Osteocyte (in vitro differentiated cells): ENCODE measurements around the gene ROCK2. TPM values are rescaled to one million over a fixed set of nuclear protein-coding genes. Genes with fewer than 3 reads are reported as not detected.
A peak's percentile ranks its signal among the peaks of the same experiment; 100 is the strongest.

ENCODE experiments used
- DNase-seq: peaks from one replicate; pipeline ENCODE4 v3.0.0; 2021; ENCODE audit warnings: mixed read lengths; ENCODE audit not compliant: unreplicated experiment; ENCODE audit errors: extremely low spot score
- H3K27ac Mint-ChIP-seq: one replicate; pipeline ENCODE4 v1.8.0; 2021; ENCODE audit warnings: mild to moderate bottlenecking, mixed read lengths; ENCODE audit not compliant: unreplicated experiment
- H3K27me3 Mint-ChIP-seq: one replicate; pipeline ENCODE4 v1.8.0; 2021; ENCODE audit warnings: mixed read lengths; ENCODE audit not compliant: unreplicated experiment
- H3K36me3 Mint-ChIP-seq: one replicate; pipeline ENCODE4 v1.8.0; 2021; ENCODE audit warnings: mixed read lengths; ENCODE audit not compliant: unreplicated experiment
- H3K4me1 Mint-ChIP-seq: one replicate; pipeline ENCODE4 v1.8.0; 2021; ENCODE audit warnings: mixed read lengths; ENCODE audit not compliant: unreplicated experiment
- H3K4me3 Mint-ChIP-seq: one replicate; pipeline ENCODE4 v1.8.0; 2021; ENCODE audit warnings: mild to moderate bottlenecking, moderate library complexity, mixed read lengths; ENCODE audit not compliant: unreplicated experiment
- H3K9me3 Mint-ChIP-seq: one replicate; pipeline ENCODE4 v1.8.0; 2021; ENCODE audit warnings: mixed read lengths; ENCODE audit not compliant: unreplicated experiment
- total RNA-seq: library from RNA; stranded (reverse); gene quantifications from 2 replicates; pipeline ENCODE4 v1.2.1, GENCODE V29; 2021
- TF ChIP-seq, protein P1 (sequence below): fragments of 200-600 bp; sonication (generic); IDR thresholded peaks from 2 replicates; pipeline ENCODE4 v1.5.0; 2021; ENCODE audit warnings: antibody characterized with exemption, mild to moderate bottlenecking, moderate library complexity

The ROCK2 gene
- total RNA-seq, 1 donor from 2014 or later, result 56.4 TPM

DNA sequence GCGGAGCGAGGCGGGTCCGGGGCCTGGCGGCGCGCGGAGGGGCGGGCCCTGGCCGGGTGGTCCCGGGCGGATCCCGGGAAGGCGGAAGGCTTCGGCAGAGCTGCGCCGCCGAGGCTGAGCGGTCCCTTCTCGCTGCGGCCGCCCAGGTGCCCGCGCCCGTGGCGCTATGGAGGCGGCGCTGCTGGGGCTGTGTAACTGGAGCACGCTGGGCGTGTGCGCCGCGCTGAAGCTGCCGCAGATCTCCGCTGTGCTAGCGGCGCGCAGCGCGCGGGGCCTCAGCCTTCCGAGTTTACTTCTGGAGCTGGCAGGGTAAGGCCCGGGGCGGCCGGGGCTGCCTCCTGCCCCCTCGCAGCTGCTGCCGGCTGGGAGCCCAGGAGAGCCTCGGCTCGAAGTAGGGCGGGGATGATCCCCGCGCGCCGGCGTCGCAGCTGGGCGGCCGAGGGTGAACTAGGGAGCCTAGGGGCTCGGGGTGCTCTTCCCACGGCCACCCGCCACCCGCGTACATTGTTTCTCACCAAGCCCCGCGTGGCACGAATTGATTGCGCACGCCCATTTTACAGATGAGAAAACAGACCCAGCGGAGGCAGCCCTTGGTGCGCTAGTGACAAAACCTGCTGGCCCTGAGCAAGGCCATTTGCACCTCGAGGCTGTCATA lies 188.9 kb downstream of the ROCK2 start, which contains the start of gene SLC66A3:
TSS of gene SLC66A3 (plus strand) at position 87 of the 655 bp plus-strand sequence. CDS start at position 167, 80 bp downstream.
- Mint-ChIP-seq H3K4me3 (peak within 1 kb of the TSS; percentile 71), H3K27me3 (no peaks in the 10 kb centered on the region), H3K27ac (peak within 1 kb of the TSS; percentile 91), H3K36me3 (no peaks in the 10 kb centered on the region), H3K9me3 (no peaks in the 10 kb centered on the region), H3K4me1 (peaks cover 19% of the 10 kb centered on the region)
- no peak for DNase-seq
- TF ChIP-seq, protein P1, sequence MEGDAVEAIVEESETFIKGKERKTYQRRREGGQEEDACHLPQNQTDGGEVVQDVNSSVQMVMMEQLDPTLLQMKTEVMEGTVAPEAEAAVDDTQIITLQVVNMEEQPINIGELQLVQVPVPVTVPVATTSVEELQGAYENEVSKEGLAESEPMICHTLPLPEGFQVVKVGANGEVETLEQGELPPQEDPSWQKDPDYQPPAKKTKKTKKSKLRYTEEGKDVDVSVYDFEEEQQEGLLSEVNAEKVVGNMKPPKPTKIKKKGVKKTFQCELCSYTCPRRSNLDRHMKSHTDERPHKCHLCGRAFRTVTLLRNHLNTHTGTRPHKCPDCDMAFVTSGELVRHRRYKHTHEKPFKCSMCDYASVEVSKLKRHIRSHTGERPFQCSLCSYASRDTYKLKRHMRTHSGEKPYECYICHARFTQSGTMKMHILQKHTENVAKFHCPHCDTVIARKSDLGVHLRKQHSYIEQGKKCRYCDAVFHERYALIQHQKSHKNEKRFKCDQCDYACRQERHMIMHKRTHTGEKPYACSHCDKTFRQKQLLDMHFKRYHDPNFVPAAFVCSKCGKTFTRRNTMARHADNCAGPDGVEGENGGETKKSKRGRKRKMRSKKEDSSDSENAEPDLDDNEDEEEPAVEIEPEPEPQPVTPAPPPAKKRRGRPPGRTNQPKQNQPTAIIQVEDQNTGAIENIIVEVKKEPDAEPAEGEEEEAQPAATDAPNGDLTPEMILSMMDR, result no peak

DNA sequence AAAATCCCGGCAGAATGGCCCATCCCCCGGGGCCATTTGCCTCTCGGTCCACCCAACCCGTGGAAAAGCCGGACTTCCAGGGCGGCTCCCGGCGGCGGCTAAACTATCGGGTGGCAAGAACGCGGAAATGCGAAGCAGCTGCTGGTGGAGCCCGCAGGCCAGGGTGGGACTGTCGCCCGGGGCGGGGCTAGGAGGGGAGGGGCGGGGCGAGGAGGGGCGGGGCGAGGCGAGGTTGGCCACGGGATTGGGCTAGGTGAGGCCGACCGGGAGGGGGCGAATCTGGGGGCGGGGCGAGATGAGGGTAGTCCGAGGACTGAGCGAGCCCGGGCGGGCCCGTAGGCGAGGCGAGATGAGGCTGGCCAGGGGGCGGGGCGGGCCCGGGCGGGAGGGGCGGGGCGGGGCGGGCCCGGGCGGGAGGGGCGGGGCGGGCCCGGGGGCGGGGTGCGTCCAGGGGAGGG lies 189.5 kb downstream of the ROCK2 start:
- Mint-ChIP-seq H3K9me3 (no peaks in the 10 kb centered on the region), H3K27me3 (no peaks in the 10 kb centered on the region), H3K4me1 (peaks cover 18% of the 10 kb centered on the region), H3K36me3 (no peaks in the 10 kb centered on the region), H3K27ac (peak overlapping the region; percentile 91), H3K4me3 (peak overlapping the region; percentile 71)
- TF ChIP-seq, protein P1, result no peak
- peak; percentile 99 for DNase-seq

DNA sequence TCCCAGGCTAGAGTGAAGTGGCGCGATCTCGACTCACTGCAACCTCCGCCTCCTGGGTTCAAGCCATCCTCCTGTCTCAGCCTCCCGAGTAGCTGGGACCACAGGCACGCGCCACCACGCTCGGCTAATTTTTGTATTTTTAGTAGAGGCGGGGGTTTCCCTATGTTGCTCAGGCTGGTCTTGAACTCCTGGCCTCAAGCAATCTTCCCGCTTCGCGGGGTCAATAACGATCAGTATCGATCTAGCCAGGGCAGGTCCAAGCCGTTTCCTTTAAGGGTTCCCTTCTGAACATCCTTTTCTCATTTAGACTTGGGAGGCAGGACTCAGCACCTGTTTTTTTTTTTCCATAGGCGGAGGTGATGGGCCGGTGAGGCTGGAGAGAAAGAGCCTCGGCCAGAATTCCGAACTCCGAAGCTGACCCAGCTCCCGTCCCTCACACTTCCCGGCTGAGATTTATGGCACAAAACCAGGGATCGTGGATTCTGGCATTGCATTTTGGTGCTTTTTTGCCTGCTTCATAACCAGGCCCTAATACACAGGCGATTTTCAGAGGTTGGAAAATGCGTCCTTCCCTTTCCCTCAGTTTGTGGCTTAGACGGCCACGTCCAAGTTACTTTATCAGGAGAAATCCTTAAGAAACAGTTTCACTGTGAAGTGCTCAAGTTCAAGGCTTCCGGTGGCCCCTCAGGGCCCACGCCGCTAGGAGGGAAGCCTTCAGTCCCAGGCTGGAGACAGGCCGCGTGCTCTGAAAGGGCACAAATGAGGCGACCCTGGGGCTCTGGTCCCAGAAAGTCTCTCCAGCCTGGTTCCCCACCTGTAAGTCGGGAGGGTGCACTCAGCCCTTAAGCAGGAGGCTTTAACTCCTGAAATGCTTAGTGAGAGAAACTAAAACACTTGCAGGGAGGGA lies 190.2 kb downstream of the ROCK2 start:
- Mint-ChIP-seq H3K4me3 (peak overlapping the region; percentile 71), H3K27me3 (no peaks in the 10 kb centered on the region), H3K4me1 (peaks cover 17% of the 10 kb centered on the region), H3K9me3 (no peaks in the 10 kb centered on the region), H3K27ac (peak overlapping the region; percentile 91), H3K36me3 (no peaks in the 10 kb centered on the region)
- DNase-seq, result no peak
- TF ChIP-seq, protein P1, result no peak

DNA sequence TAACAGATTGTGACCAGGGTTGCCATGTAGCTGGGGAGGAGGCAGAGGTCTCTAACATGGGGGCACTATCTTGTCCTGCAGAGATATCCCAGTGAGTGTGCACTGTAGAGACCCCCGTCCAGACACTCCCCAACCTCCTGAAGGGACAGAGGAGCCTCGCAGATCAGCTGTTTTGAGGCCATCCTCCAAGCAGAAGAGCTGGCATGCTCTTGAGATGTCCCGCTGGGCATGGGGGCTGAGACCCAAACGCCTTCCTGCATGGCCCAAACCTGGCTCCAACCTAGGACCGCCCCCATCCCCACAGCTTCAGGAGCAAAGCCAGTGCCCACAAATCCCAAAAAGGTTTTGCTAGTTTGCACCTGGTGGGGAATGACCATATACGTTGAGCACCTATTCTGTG lies 191.8 kb downstream of the ROCK2 start:
- DNase-seq, result no peak
- no peak overlapping the region for H3K27ac Mint-ChIP-seq

More for the DNA sequence above, 191.8 kb downstream of the ROCK2 start:
- Mint-ChIP-seq H3K9me3 (no peaks in the 10 kb centered on the region), H3K27me3 (no peaks in the 10 kb centered on the region), H3K36me3 (no peaks in the 10 kb centered on the region), H3K4me3 (no peak overlapping the region), H3K4me1 (peaks cover 14% of the 10 kb centered on the region)
- TF ChIP-seq, protein P1, result no peak
